Osteocyte (in vitro differentiated cells): ENCODE data around the gene SLC18A2. TPM values are rescaled to one million over a fixed set of nuclear protein-coding genes. Genes with fewer than 3 reads are reported as not detected.

ENCODE experiments used
- DNase-seq: peaks from one replicate; pipeline ENCODE4 v3.0.0; 2021; ENCODE audit warnings: mixed read lengths; ENCODE audit not compliant: unreplicated experiment; ENCODE audit errors: extremely low spot score
- H3K27ac Mint-ChIP-seq: one replicate; pipeline ENCODE4 v1.8.0; 2021; ENCODE audit warnings: mild to moderate bottlenecking, mixed read lengths; ENCODE audit not compliant: unreplicated experiment
- H3K27me3 Mint-ChIP-seq: one replicate; pipeline ENCODE4 v1.8.0; 2021; ENCODE audit warnings: mixed read lengths; ENCODE audit not compliant: unreplicated experiment
- H3K36me3 Mint-ChIP-seq: one replicate; pipeline ENCODE4 v1.8.0; 2021; ENCODE audit warnings: mixed read lengths; ENCODE audit not compliant: unreplicated experiment
- H3K4me1 Mint-ChIP-seq: one replicate; pipeline ENCODE4 v1.8.0; 2021; ENCODE audit warnings: mixed read lengths; ENCODE audit not compliant: unreplicated experiment
- H3K4me3 Mint-ChIP-seq: one replicate; pipeline ENCODE4 v1.8.0; 2021; ENCODE audit warnings: mild to moderate bottlenecking, moderate library complexity, mixed read lengths; ENCODE audit not compliant: unreplicated experiment
- H3K9me3 Mint-ChIP-seq: one replicate; pipeline ENCODE4 v1.8.0; 2021; ENCODE audit warnings: mixed read lengths; ENCODE audit not compliant: unreplicated experiment
- total RNA-seq: library from RNA; stranded (reverse); gene quantifications from 2 replicates; pipeline ENCODE4 v1.2.1, GENCODE V29; 2021
- TF ChIP-seq, protein P1 (sequence below): fragments of 200-600 bp; sonication (generic); IDR thresholded peaks from 2 replicates; pipeline ENCODE4 v1.5.0; 2021; ENCODE audit warnings: antibody characterized with exemption, mild to moderate bottlenecking, moderate library complexity

SLC18A2 gene
- total RNA-seq, 1 donor from 2014 or later = not detected

DNA sequence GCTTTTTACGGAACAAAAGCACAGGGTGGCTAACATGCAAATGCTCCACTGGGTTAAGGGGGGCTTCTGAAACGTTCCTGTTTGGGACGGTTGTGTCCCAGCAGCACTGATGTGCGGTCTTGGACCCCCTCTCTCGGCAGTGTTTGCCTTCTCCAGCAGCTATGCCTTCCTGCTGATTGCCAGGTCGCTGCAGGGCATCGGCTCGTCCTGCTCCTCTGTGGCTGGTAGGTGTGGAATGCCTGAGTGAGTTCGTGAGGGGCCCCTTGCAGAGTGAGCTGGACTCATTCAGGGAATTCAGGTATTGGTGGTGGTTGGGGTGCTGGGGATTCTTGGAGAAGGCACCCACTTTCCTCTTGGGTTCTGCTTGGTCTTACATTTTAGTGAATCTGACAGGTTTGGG lies 13.0 kb downstream of the SLC18A2 start:
- Mint-ChIP-seq H3K27me3 (peaks cover 36% of the 10 kb centered on the region), H3K27ac (no peak overlapping the region), H3K4me1 (no peaks in the 10 kb centered on the region), H3K36me3 (no peaks in the 10 kb centered on the region), H3K4me3 (no peak overlapping the region), H3K9me3 (no peaks in the 10 kb centered on the region)
- no peak for DNase-seq
- TF ChIP-seq, protein P1, sequence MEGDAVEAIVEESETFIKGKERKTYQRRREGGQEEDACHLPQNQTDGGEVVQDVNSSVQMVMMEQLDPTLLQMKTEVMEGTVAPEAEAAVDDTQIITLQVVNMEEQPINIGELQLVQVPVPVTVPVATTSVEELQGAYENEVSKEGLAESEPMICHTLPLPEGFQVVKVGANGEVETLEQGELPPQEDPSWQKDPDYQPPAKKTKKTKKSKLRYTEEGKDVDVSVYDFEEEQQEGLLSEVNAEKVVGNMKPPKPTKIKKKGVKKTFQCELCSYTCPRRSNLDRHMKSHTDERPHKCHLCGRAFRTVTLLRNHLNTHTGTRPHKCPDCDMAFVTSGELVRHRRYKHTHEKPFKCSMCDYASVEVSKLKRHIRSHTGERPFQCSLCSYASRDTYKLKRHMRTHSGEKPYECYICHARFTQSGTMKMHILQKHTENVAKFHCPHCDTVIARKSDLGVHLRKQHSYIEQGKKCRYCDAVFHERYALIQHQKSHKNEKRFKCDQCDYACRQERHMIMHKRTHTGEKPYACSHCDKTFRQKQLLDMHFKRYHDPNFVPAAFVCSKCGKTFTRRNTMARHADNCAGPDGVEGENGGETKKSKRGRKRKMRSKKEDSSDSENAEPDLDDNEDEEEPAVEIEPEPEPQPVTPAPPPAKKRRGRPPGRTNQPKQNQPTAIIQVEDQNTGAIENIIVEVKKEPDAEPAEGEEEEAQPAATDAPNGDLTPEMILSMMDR = no peak

DNA sequence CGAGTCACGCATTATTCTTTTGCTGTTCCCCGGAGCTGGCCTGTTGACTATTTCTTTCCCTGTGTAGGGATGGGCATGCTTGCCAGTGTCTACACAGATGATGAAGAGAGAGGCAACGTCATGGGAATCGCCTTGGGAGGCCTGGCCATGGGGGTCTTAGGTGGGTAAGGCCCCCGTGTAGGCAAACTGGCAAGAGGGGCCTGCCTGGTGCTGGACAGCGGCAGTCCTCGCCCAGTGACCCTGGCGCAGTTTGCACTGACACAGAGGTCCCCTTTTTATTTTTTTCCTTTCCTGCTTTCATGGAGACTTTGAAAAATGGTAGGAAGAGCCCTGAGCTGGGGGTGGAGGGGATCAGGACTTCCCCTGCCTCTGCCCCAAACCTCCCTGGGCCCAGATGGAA lies 13.4 kb downstream of the SLC18A2 start:
- H3K4me1 Mint-ChIP-seq = no peaks in the 10 kb centered on the region
- H3K4me3 Mint-ChIP-seq = no peak overlapping the region
- H3K27ac Mint-ChIP-seq = no peak overlapping the region
- peaks cover 37% of the 10 kb centered on the region for H3K27me3 Mint-ChIP-seq
- H3K9me3 Mint-ChIP-seq = no peaks in the 10 kb centered on the region
- TF ChIP-seq, protein P1 = no peak
- no peaks in the 10 kb centered on the region for H3K36me3 Mint-ChIP-seq
- no peak for DNase-seq

DNA sequence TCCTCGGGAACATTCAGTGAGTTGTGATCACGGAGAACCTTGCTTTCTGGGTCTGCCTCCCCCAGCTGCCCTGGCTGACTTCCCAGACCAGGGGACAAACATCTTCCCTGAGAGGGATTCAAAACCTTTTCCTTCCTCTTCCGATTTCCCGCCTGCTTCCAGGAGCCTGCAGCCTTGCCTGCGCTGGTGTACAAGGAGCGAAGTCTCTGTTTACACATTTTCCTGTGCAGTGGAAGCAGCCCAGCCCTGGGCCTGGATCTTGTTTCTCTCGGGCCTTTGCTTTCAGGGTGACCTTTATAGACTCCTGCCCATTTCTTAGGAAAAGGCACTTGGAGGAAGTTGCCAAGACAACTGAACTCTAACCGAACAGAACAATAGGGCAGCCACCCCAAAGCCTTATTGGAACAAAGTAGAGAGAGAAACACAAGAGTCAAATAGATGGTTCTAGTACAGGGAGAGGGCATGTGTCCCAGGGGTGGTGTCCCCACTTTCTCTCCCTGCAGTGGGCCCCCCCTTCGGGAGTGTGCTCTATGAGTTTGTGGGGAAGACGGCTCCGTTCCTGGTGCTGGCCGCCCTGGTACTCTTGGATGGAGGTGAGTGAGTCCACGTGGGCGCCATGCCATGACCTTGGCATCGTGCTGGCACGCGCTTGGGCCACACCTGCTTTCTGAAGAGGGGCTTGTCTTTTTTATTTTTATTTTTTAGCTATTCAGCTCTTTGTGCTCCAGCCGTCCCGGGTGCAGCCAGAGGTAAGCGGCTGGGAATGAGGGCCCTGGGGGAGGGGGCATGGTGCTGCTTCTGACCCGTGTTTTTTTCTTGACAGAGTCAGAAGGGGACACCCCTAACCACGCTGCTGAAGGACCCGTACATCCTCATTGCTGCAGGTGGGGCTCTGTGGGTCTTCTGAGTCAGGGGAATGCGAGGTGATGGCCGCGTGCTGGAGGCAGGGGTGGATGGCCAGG lies 14.1 kb downstream of the SLC18A2 start:
- peaks cover 40% of the 10 kb centered on the region for H3K27me3 Mint-ChIP-seq
- peak; percentile 77 for DNase-seq

DNA sequence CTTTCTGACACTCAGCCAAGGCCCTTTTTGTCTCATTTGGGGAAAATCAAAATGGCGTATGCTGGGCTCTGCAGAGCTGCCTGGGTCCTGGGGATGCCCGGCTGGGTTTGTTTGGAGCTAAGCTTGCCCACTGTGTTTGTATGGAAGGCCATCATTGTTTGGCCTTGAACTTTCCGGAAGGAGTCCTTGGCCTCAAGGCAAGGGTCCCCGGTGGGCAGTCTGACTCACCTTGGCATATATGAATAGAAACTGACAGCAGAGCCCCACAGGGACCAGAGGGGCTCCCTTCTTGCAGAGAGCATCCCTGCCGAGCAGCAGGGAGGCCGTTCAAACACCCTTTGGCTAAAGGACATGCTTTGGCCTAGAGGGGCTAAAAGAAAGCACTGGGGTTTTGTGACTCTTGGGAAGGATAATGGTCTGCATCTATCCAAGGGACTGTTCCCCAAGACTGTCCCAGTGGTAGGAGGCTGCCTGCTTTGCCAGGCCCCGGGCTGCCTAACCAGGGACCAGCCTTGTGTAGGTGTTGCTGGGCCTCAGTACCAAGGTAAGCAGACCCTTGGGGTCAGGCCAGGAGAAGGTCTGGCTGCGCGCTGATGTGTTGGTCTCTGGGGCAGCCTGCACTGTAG lies 15.0 kb downstream of the SLC18A2 start:
- Mint-ChIP-seq H3K4me3 (no peak overlapping the region), H3K36me3 (no peaks in the 10 kb centered on the region), H3K9me3 (no peaks in the 10 kb centered on the region), H3K27me3 (peaks cover 42% of the 10 kb centered on the region), H3K4me1 (peaks cover 2% of the 10 kb centered on the region), H3K27ac (no peak overlapping the region)
- TF ChIP-seq, protein P1 = no peak
- DNase-seq = peak; percentile 69

More for the DNA sequence above, 14.1 kb downstream of the SLC18A2 start:
- no peaks in the 10 kb centered on the region for H3K4me1 Mint-ChIP-seq
- H3K27ac Mint-ChIP-seq = no peak overlapping the region
- H3K9me3 Mint-ChIP-seq = no peaks in the 10 kb centered on the region
- H3K4me3 Mint-ChIP-seq = no peak overlapping the region
- TF ChIP-seq, protein P1 = no peak
- H3K36me3 Mint-ChIP-seq = no peaks in the 10 kb centered on the region

DNA sequence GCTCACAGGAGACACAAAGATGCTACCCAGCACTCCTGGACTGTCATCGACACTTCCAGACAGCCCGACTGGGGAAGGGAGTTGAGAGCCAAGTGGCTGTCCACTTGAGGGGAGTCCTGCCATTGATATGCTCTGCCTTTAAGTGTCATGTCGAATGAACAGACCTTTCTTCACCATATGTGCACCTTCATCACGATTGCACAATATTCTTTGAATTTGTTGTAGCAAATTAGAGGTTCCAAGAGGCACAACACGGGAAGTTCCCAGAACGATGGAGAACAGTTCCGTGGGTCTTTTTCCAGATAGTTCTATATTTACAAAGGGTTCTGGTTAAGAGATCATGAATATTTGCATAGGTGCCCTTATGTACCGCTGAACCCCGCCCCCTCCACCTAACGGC lies 16.0 kb downstream of the SLC18A2 start:
- no peak overlapping the region for H3K27ac Mint-ChIP-seq
- H3K4me1 Mint-ChIP-seq = peaks cover 2% of the 10 kb centered on the region
- TF ChIP-seq, protein P1 = no peak
- H3K27me3 Mint-ChIP-seq = peaks cover 41% of the 10 kb centered on the region
- H3K4me3 Mint-ChIP-seq = no peak overlapping the region
- H3K36me3 Mint-ChIP-seq = no peaks in the 10 kb centered on the region
- no peaks in the 10 kb centered on the region for H3K9me3 Mint-ChIP-seq
- DNase-seq = no peak
